ENCODE results near the gene CALML5.

Gene CALML5

GRCh38 chr10:5460468-5461202 lies 38.7 kb downstream of the CALML5 start:
- DNase-seq: no peak

GRCh38 chr10:5458949-5459747 lies 40.2 kb downstream of the CALML5 start:
- no peak for DNase-seq

GRCh38 chr10:5458425-5458824 lies 40.9 kb downstream of the CALML5 start:
- DNase-seq: no peak

- DNase-seq: no peak
These were observed 41.6 kb downstream of the CALML5 start for GRCh38 chr10:5457741-5458140.

- no peak for DNase-seq
These were observed 42.8 kb downstream of the CALML5 start for GRCh38 chr10:5456563-5456962.

GRCh38 chr10:5453749-5454489 lies 45.5 kb downstream of the CALML5 start:
- no peak for DNase-seq

GRCh38 chr10:5450605-5451384 lies 48.6 kb downstream of the CALML5 start:
- DNase-seq: no peak

- DNase-seq: no peak
These were observed 49.5 kb downstream of the CALML5 start for GRCh38 chr10:5449823-5450222.

GRCh38 chr10:5449227-5449626 lies 50.1 kb downstream of the CALML5 start:
- DNase-seq: no peak
